ENCODE results near the gene MECP2. TPM values are rescaled to one million over a fixed set of nuclear protein-coding genes. Genes with fewer than 3 reads are reported as not detected.

MECP2 gene
- total and polyA plus RNA-seq, 2 experiments from 2014 or later: 18.1 to 19.4 TPM

GRCh38 chrX:154013001-154013421, 84.5 kb downstream of the MECP2 start:
- no peaks in the 10 kb centered on the region for H3K27me3 ChIP-seq
- no peak overlapping the region for H3K27ac ChIP-seq
- TF ChIP-seq CTCF (IDR thresholded peaks at IDR 0.05; ENCODE audit: poor library complexity) (no peak), EZH2phosphoT487 (IDR thresholded peaks at IDR 0.05; ENCODE audit: low read depth, severe bottlenecking, unreplicated experiment) (no peak), EZH2 (IDR thresholded peaks at IDR 0.05; ENCODE audit: borderline replicate concordance) (no peak)
- DNase-seq (ENCODE audit: low spot score): no peak
- no peak overlapping the region for H3K4me2 ChIP-seq
- no peak overlapping the region for H2AFZ ChIP-seq
- 85% methylated on average over 15 of the region's 17 CpGs for WGBS (ENCODE audit: low lambda C conversion rate, missing lambda C conversion rate)
- no peaks in the 10 kb centered on the region for H3K9me2 ChIP-seq (replicated peaks; ENCODE audit: insufficient read depth)
- H3K36me3 ChIP-seq (replicated peaks; ENCODE audit: insufficient read depth, low read depth): no peaks in the 10 kb centered on the region
- H4K20me1 ChIP-seq (ENCODE audit: insufficient read depth, poor library complexity, severe bottlenecking): no peaks in the 10 kb centered on the region
- H3K9me3 ChIP-seq (ENCODE audit: low read depth): no peaks in the 10 kb centered on the region
- no peak overlapping the region for H3K4me3 ChIP-seq
- H3K79me2 ChIP-seq: no peaks in the 10 kb centered on the region
- H3K4me1 ChIP-seq (ENCODE audit: insufficient read depth): no peaks in the 10 kb centered on the region

GRCh38 chrX:154012336-154012991, 85.1 kb downstream of the MECP2 start:
- Histone ChIP-seq H3K9me3 (ENCODE audit: low read depth) (no peaks in the 10 kb centered on the region), H3K4me3 (no peak overlapping the region), H2AFZ (no peak overlapping the region), H3K27me3 (no peaks in the 10 kb centered on the region), H3K36me3 (replicated peaks; ENCODE audit: insufficient read depth, low read depth) (no peaks in the 10 kb centered on the region), H3K27ac (no peak overlapping the region), H3K4me2 (no peak overlapping the region), H4K20me1 (ENCODE audit: insufficient read depth, poor library complexity, severe bottlenecking) (no peaks in the 10 kb centered on the region), H3K9me2 (replicated peaks; ENCODE audit: insufficient read depth) (no peaks in the 10 kb centered on the region), H3K79me2 (no peaks in the 10 kb centered on the region), H3K4me1 (ENCODE audit: insufficient read depth) (no peaks in the 10 kb centered on the region)
- no peak for TF ChIP-seq EZH2 (IDR thresholded peaks at IDR 0.05; ENCODE audit: borderline replicate concordance)
- TF ChIP-seq EZH2phosphoT487 (IDR thresholded peaks at IDR 0.05; ENCODE audit: low read depth, severe bottlenecking, unreplicated experiment): no peak
- no peak for TF ChIP-seq CTCF (IDR thresholded peaks at IDR 0.05; ENCODE audit: poor library complexity)
- 83% methylated on average over 17 of the region's 17 CpGs for WGBS (ENCODE audit: low lambda C conversion rate, missing lambda C conversion rate)
- DNase-seq (ENCODE audit: low spot score): no peak

GRCh38 chrX:154011376-154012335, 85.9 kb downstream of the MECP2 start:
- Histone ChIP-seq H3K27ac (no peak overlapping the region), H4K20me1 (ENCODE audit: insufficient read depth, poor library complexity, severe bottlenecking) (no peaks in the 10 kb centered on the region), H3K9me3 (ENCODE audit: low read depth) (no peaks in the 10 kb centered on the region), H3K4me3 (no peak overlapping the region), H3K4me1 (ENCODE audit: insufficient read depth) (no peaks in the 10 kb centered on the region), H2AFZ (no peak overlapping the region), H3K4me2 (no peak overlapping the region), H3K79me2 (no peaks in the 10 kb centered on the region), H3K27me3 (no peaks in the 10 kb centered on the region), H3K9me2 (replicated peaks; ENCODE audit: insufficient read depth) (no peaks in the 10 kb centered on the region), H3K36me3 (replicated peaks; ENCODE audit: insufficient read depth, low read depth) (no peaks in the 10 kb centered on the region)
- DNase-seq (ENCODE audit: low spot score): no peak
- no peak for TF ChIP-seq EZH2 (IDR thresholded peaks at IDR 0.05; ENCODE audit: borderline replicate concordance)
- TF ChIP-seq EZH2phosphoT487 (IDR thresholded peaks at IDR 0.05; ENCODE audit: low read depth, severe bottlenecking, unreplicated experiment): no peak
- no peak for TF ChIP-seq CTCF (IDR thresholded peaks at IDR 0.05; ENCODE audit: poor library complexity)
- WGBS (ENCODE audit: low lambda C conversion rate, missing lambda C conversion rate): 91% methylated on average over 18 of the region's 18 CpGs

Measured in hepatocyte (in vitro differentiated cells).